ES-I3 (cell line): ENCODE measurements around the gene FHAD1.
"Not testable (repeated sequence)": the region's sequence is repeated elsewhere in the genome, so short reads cannot be mapped to it uniquely, and the experiment has no call there.

Experiments
- H3K36me3 ChIP-seq: 2 replicates; pipeline ENCODE4 v1.6.1; 2013; ENCODE audit warnings: mild to moderate bottlenecking, low read length, control low read depth, moderate library complexity; ENCODE audit not compliant: insufficient read depth
- H3K4me1 ChIP-seq: 2 replicates; pipeline ENCODE4 v1.6.1; 2013; ENCODE audit warnings: mild to moderate bottlenecking, control low read depth, low read length; ENCODE audit not compliant: insufficient read depth
- H3K9ac ChIP-seq: 2 replicates; pipeline ENCODE4 v1.6.1; 2013; ENCODE audit warnings: low read depth, mild to moderate bottlenecking, low read length, moderate library complexity
- H3K9me3 ChIP-seq: 2 replicates; pipeline ENCODE4 v1.6.1; 2013; ENCODE audit warnings: mild to moderate bottlenecking, low read length, moderate library complexity; ENCODE audit not compliant: control insufficient read depth, insufficient read depth

FHAD1 gene

DNA sequence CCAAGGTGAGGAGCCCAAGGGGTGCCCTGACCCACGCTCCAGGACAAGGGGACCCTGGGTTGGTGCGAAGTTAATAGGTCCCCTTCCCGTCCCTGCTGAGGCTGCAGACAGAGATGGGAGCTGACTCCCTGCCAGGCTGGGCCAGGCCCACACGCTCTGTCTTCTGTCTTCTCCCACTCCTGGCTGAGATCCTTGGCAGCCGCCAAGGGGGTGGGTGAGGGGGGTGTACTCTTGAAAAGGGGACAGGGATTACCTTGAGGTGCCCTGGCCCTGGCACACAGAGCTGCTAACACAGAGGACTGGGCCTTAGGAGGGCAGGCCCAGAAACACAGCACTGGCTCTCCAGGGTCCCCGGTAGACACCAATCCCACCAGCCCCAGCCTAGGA, 180.2 kb downstream of the FHAD1 start:
- H3K4me1 ChIP-seq, result peaks cover 12% of the 10 kb centered on the region
- H3K9ac ChIP-seq, result no peak overlapping the region
- no peaks in the 10 kb centered on the region; the same call in 1 of the 2 replicates for H3K36me3 ChIP-seq
- no peaks in the 10 kb centered on the region for H3K9me3 ChIP-seq

GRCh38 chr1:15428252-15428651, 181.2 kb downstream of the FHAD1 start:
- H3K9me3 ChIP-seq, H3K9ac ChIP-seq, H3K36me3 ChIP-seq: not testable (repeated sequence)
- peaks cover 12% of the 10 kb centered on the region for H3K4me1 ChIP-seq

- Histone ChIP-seq H3K4me1 (peaks cover 12% of the 10 kb centered on the region), H3K9me3 (no peaks in the 10 kb centered on the region), H3K36me3 (no peaks in the 10 kb centered on the region; the same call in 1 of the 2 replicates), H3K9ac (no peak overlapping the region)
These were observed 181.9 kb downstream of the FHAD1 start for GRCh38 chr1:15428815-15429435.

GRCh38 chr1:15429701-15430149, 182.7 kb downstream of the FHAD1 start:
- H3K9me3 ChIP-seq, result no peaks in the 10 kb centered on the region
- no peak overlapping the region for H3K9ac ChIP-seq
- peaks cover 12% of the 10 kb centered on the region for H3K4me1 ChIP-seq
- no peaks in the 10 kb centered on the region; the same call in 1 of the 2 replicates for H3K36me3 ChIP-seq

DNA sequence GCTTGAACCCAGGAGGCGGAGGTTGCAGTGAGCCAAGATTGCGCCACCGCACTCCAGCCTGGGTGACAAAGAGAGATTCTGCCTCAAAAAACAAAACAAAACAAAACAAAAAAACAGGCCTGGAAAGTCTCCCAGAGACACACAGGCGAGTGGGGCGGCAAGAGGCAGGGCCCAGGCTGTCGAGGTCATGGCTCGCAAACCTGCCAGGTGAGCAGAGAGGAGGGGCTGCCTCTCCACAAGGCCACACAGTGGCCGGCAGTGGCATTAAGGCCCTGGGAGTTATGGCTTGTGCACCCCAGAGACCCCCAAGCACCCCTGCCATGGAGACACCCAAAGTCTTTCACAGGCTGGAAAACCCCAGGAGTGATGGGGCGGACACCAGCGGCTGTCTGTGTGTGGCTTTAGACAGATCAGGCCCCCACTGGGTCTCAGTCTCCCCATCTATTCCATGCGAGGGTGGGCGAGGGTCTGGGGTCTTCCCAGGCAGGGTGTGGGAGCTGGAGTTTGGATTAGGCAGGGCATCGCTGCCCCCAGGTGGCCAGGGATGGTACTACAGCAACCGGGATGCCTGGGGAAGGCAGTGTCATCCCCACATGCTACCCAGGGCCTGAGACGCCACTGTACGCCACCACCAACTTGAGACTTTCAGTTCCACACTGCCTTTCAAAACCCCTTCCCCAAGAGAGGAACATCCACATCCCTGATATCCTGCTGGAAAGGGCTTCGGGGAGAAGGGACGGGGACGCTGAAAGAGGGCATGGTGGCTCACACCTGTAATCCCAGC, 184.0 kb downstream of the FHAD1 start:
- H3K4me1 ChIP-seq, result peaks cover 12% of the 10 kb centered on the region
- H3K36me3 ChIP-seq, result no peaks in the 10 kb centered on the region; the same call in 1 of the 2 replicates
- H3K9me3 ChIP-seq, result no peaks in the 10 kb centered on the region
- H3K9ac ChIP-seq, result no peak overlapping the region

- Histone ChIP-seq H3K36me3 (no peaks in the 10 kb centered on the region; the same call in 1 of the 2 replicates), H3K9ac (no peak overlapping the region), H3K9me3 (no peaks in the 10 kb centered on the region), H3K4me1 (peaks cover 9% of the 10 kb centered on the region)
These were observed 184.5 kb downstream of the FHAD1 start for GRCh38 chr1:15431571-15431948.

DNA sequence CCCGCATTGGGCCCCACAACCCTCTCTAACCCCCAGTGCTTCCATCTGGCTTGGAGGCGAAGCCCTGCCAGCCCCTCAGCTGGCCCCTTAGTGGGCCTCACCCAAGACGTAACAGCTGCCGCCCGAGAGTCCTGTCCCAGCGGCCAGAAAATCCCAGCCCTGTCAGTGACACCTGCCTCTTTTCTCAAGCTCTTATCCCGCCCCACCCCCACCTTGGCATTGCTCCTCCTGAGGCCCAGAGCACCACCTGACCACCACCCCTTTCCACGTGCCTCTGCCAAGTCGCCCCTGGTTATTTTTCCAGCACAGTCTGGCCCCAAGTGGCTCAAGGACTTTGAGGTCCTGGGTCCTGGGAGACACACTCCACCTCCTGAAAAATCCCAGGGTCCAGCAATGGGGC, 185.3 kb downstream of the FHAD1 start:
- H3K4me1 ChIP-seq, result peaks cover 3% of the 10 kb centered on the region
- no peaks in the 10 kb centered on the region; the same call in 1 of the 2 replicates for H3K36me3 ChIP-seq
- no peak overlapping the region for H3K9ac ChIP-seq

DNA sequence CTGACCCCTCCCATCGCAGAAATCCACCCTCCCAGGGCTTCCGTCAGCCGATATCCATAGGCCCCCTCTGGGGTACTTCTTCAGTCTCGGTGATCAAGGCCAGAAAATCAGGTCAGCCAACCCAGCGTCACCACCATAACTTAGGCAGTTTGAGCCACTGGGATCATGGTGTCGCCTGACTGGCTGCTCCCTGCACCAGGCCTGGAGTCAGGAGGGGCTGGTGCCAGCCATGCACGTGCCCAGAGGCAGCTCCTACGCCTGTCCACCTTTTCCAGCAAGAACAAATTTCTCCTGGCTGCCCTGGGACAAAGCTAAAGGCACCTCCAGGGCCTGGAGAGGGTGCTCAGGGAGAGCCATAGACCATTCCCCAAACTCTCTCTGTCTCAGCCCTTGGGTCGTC, 186.4 kb downstream of the FHAD1 start:
- H3K4me1 ChIP-seq, result no peaks in the 10 kb centered on the region
- no peaks in the 10 kb centered on the region for H3K9me3 ChIP-seq
- H3K36me3 ChIP-seq, result no peaks in the 10 kb centered on the region; the same call in 1 of the 2 replicates
- H3K9ac ChIP-seq, result no peak overlapping the region

More for the DNA sequence above, 185.3 kb downstream of the FHAD1 start:
- H3K9me3 ChIP-seq, result no peaks in the 10 kb centered on the region

GRCh38 chr1:15434739-15435138, 187.7 kb downstream of the FHAD1 start:
- H3K4me1 ChIP-seq, H3K9ac ChIP-seq, H3K9me3 ChIP-seq, H3K36me3 ChIP-seq: not testable (repeated sequence)

DNA sequence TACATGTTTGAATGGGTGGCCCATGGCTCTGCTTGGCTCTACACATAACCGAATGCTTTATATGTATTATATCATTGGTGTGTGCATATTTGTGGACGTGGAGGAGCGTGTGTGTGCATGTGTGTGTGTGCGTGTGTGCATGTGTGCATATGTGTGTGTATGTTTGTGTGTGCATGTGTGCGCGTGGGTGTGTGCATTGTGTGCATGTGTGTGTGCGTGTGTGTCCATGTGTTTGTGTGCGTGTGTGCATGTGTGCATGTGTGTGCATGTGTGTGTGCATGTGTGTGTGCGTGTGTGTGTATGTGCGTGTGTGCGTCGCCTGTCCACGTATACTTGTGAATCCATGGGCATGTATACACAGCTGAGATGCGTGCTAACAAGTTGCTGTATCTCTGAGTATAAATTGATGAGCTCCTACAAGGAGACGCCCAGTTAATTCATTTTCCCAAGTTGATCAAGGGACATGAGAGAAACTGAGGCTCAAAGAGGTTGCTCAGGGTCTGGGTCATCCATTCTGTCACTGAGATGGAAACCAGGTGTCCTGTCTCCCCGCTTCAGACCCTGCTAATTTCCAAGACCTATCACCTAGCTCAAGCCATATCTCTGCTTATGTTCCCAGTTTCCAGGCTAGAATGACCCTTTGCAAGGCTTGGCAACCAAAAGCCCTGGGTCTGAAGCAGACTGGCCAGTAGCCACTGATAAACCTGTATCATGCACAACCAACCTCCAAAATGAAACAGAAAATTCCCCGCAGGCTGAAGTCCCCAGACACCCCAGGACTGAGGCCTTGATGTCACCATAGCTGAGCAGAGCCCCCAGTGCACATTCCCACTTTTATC, 188.4 kb downstream of the FHAD1 start:
- no peaks in the 10 kb centered on the region; the same call in 1 of the 2 replicates for H3K36me3 ChIP-seq
- H3K4me1 ChIP-seq, result no peaks in the 10 kb centered on the region
- no peaks in the 10 kb centered on the region for H3K9me3 ChIP-seq
- no peak overlapping the region for H3K9ac ChIP-seq

- no peak overlapping the region for H3K9ac ChIP-seq
- H3K9me3 ChIP-seq, result no peaks in the 10 kb centered on the region
- no peaks in the 10 kb centered on the region for H3K4me1 ChIP-seq
- H3K36me3 ChIP-seq, result no peaks in the 10 kb centered on the region
These were observed 189.9 kb downstream of the FHAD1 start for GRCh38 chr1:15436881-15437442.

DNA sequence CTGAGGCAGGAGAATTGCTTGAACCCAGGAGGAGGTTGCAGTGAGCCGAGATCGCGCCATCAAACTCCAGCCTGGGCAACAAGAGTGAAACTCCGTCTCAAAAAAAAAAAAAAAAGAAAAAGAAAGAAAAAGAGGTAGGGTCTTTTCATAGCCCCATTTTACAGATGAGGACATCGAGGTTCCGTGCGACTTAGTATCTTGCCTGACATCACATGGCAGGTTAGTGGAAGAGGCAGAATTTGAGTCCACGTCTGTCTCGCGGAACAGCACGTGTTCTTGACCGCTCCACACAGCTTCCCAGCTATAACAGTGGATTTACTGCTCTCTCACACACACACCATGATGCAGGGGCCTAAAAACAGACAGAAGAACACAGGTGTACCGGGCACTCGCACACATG, 192.3 kb downstream of the FHAD1 start:
- Histone ChIP-seq H3K9ac (no peak overlapping the region), H3K4me1 (no peaks in the 10 kb centered on the region), H3K9me3 (no peaks in the 10 kb centered on the region), H3K36me3 (no peaks in the 10 kb centered on the region)

GRCh38 chr1:15440357-15440756, 193.3 kb downstream of the FHAD1 start:
- Histone ChIP-seq H3K9me3 (no peaks in the 10 kb centered on the region), H3K9ac (no peak overlapping the region), H3K4me1 (no peaks in the 10 kb centered on the region), H3K36me3 (no peaks in the 10 kb centered on the region)

GRCh38 chr1:15441247-15441646, 194.2 kb downstream of the FHAD1 start:
- no peaks in the 10 kb centered on the region for H3K36me3 ChIP-seq
- no peak overlapping the region for H3K9ac ChIP-seq
- H3K9me3 ChIP-seq, result no peaks in the 10 kb centered on the region
- H3K4me1 ChIP-seq, result no peaks in the 10 kb centered on the region
